H9 (cell line): ENCODE measurements around the gene ATG101. TPM values are rescaled to one million over a fixed set of nuclear protein-coding genes. Genes with fewer than 3 reads are reported as not detected.
A peak's percentile ranks its signal among the peaks of the same experiment; 100 is the strongest.

Source experiments
- DNase-seq: peaks from one replicate; pipeline ENCODE4 v3.0.0-alpha.2; 2017
- H2AFZ ChIP-seq: one replicate; pipeline ENCODE4 v1.6.1; 2013; ENCODE audit warnings: mild to moderate bottlenecking, low read length, control low read depth, moderate library complexity
- H2AK5ac ChIP-seq: 2 replicates; pipeline ENCODE4 v1.6.1; 2013; ENCODE audit warnings: low read length, control low read depth, mixed read lengths; ENCODE audit not compliant: insufficient read length
- H2BK120ac ChIP-seq: one replicate; pipeline ENCODE4 v1.6.1; 2013; ENCODE audit warnings: low read depth, mild to moderate bottlenecking, low read length, control low read depth, inconsistent platforms; ENCODE audit not compliant: poor library complexity, severe bottlenecking
- H2BK12ac ChIP-seq: 2 replicates; pipeline ENCODE4 v1.6.1; 2013; ENCODE audit warnings: low read length, control low read depth, mixed read lengths, low read depth; ENCODE audit not compliant: insufficient read length
- H2BK15ac ChIP-seq: 2 replicates; pipeline ENCODE4 v1.6.1; 2013; ENCODE audit warnings: low read depth, low read length, control low read depth
- H2BK20ac ChIP-seq: one replicate; pipeline ENCODE4 v1.6.1; 2013; ENCODE audit warnings: low read depth, mild to moderate bottlenecking, low read length, control low read depth, inconsistent platforms; ENCODE audit not compliant: poor library complexity, severe bottlenecking
- H2BK5ac ChIP-seq: 2 replicates; pipeline ENCODE4 v1.6.1; 2013; ENCODE audit warnings: low read length, control low read depth, mixed read lengths; ENCODE audit not compliant: insufficient read length
- H3K14ac ChIP-seq: 2 replicates; pipeline ENCODE4 v1.6.1; 2013; ENCODE audit warnings: low read length, control low read depth; ENCODE audit not compliant: insufficient read depth
- H3K18ac ChIP-seq: 2 replicates; pipeline ENCODE4 v1.6.1; 2013; ENCODE audit warnings: low read depth, mild to moderate bottlenecking, mixed read lengths, low read length, control low read depth; ENCODE audit not compliant: insufficient read length
- H3K23ac ChIP-seq: 2 replicates; pipeline ENCODE4 v1.6.1; 2013; ENCODE audit warnings: low read length, control low read depth, mixed read lengths, low read depth; ENCODE audit not compliant: insufficient read length
- H3K23me2 ChIP-seq: 2 replicates; pipeline ENCODE4 v1.6.1; 2013; ENCODE audit warnings: low read depth, mild to moderate bottlenecking, mixed read lengths, low read length, control low read depth; ENCODE audit not compliant: insufficient read length, poor library complexity, severe bottlenecking
- H3K27ac ChIP-seq: 2 replicates; pipeline ENCODE4 v1.5.1; 2013; ENCODE audit warnings: low read length, control low read depth, mixed read lengths, low read depth; ENCODE audit not compliant: insufficient read length
- H3K27me3 ChIP-seq: 2 replicates; pipeline ENCODE4 v1.6.1; 2013; ENCODE audit warnings: low read length, control low read depth, inconsistent platforms; ENCODE audit not compliant: insufficient read depth
- H3K4ac ChIP-seq: 2 replicates; pipeline ENCODE4 v1.6.1; 2013; ENCODE audit warnings: low read depth, mild to moderate bottlenecking, control low read depth, inconsistent platforms, low read length, moderate library complexity
- H3K4me1 ChIP-seq: 2 replicates; pipeline ENCODE4 v1.6.1; 2013; ENCODE audit warnings: low read length, control low read depth, inconsistent platforms; ENCODE audit not compliant: insufficient read depth
- H3K4me2 ChIP-seq: 2 replicates; pipeline ENCODE4 v1.6.1; 2013; ENCODE audit warnings: low read length, control low read depth, mixed read lengths; ENCODE audit not compliant: insufficient read length, insufficient read depth
- H3K56ac ChIP-seq: 2 replicates; pipeline ENCODE4 v1.6.1; 2013; ENCODE audit warnings: low read depth, mild to moderate bottlenecking, mixed read lengths, low read length, control low read depth; ENCODE audit not compliant: insufficient read length
- H3K79me1 ChIP-seq: 2 replicates; pipeline ENCODE4 v1.6.1; 2013; ENCODE audit warnings: low read depth, mild to moderate bottlenecking, moderate library complexity, low read length, control low read depth, inconsistent platforms; ENCODE audit not compliant: insufficient read depth, poor library complexity, severe bottlenecking
- H3K79me2 ChIP-seq: 2 replicates; pipeline ENCODE4 v1.6.1; 2013; ENCODE audit warnings: low read length, control low read depth, inconsistent platforms; ENCODE audit not compliant: insufficient read depth
- H3K9ac ChIP-seq: 2 replicates; pipeline ENCODE4 v1.6.1; 2013; ENCODE audit warnings: low read length, control low read depth, mixed read lengths; ENCODE audit not compliant: insufficient read length; ENCODE audit errors: extremely low read depth
- H3K9me3 ChIP-seq: one replicate; pipeline ENCODE4 v1.6.1; 2013; ENCODE audit warnings: low read depth, low read length, inconsistent platforms; ENCODE audit not compliant: control insufficient read depth
- H3T11ph ChIP-seq: one replicate; pipeline ENCODE4 v1.6.1; 2013; ENCODE audit warnings: mild to moderate bottlenecking, low read length, control low read depth, inconsistent platforms
- H4K20me1 ChIP-seq: one replicate; pipeline ENCODE4 v1.6.1; 2013; ENCODE audit not compliant: control insufficient read depth, insufficient read length, insufficient read depth
- H4K5ac ChIP-seq: 2 replicates; pipeline ENCODE4 v1.6.1; 2013; ENCODE audit warnings: low read depth, mild to moderate bottlenecking, mixed read lengths, low read length, control low read depth; ENCODE audit not compliant: insufficient read length
- H4K8ac ChIP-seq: replicated peaks from 2 replicates; pipeline ENCODE4 v1.6.1; 2013; ENCODE audit warnings: low read length, control low read depth, mixed read lengths, low read depth; ENCODE audit not compliant: insufficient read length
- H4K91ac ChIP-seq: 2 replicates; pipeline ENCODE4 v1.6.1; 2013; ENCODE audit warnings: low read depth, mild to moderate bottlenecking, moderate library complexity, mixed read lengths, low read length, control low read depth; ENCODE audit not compliant: insufficient read length
- H3K27ac Mint-ChIP-seq, 3 experiments: 2 replicates in 2 of 3; 3 replicates in 1 of 3; pipeline ENCODE4 v1.8.0; 2020 to 2021; ENCODE audit warnings: mixed read lengths in 3 of 3, mild to moderate bottlenecking in 1 of 3, moderate library complexity in 1 of 3
- H3K27me3 Mint-ChIP-seq: 2 replicates; pipeline ENCODE4 v1.8.0; 2021; ENCODE audit warnings: low read depth, mild to moderate bottlenecking, moderate library complexity, mixed read lengths
- H3K36me3 Mint-ChIP-seq, 3 experiments: 2 replicates in 2 of 3; 3 replicates in 1 of 3; pipeline ENCODE4 v1.8.0; 2020 to 2021; ENCODE audit warnings: low read depth in 3 of 3, mixed read lengths in 3 of 3; ENCODE audit not compliant: insufficient read depth in 1 of 3
- H3K4me1 Mint-ChIP-seq, 2 experiments: 2 replicates each; pipeline ENCODE4 v1.8.0; 2020; ENCODE audit warnings: mixed read lengths in 2 of 2
- H3K4me3 Mint-ChIP-seq, 2 experiments: 2 replicates in 1 of 2; 3 replicates in 1 of 2; pipeline ENCODE4 v1.8.0; 2020 to 2021; ENCODE audit warnings: mild to moderate bottlenecking in 2 of 2, mixed read lengths in 2 of 2, moderate library complexity in 1 of 2
- H3K9me3 Mint-ChIP-seq, 2 experiments: 2 replicates in 1 of 2; 3 replicates in 1 of 2; pipeline ENCODE4 v1.8.0; 2020; ENCODE audit warnings: mild to moderate bottlenecking in 2 of 2, mixed read lengths in 2 of 2, moderate library complexity in 1 of 2
- CTCF ChIP-seq: fragments of 200-600 bp; sonication (generic); conservative IDR thresholded peaks from 3 replicates; pipeline ENCODE4 v1.8.0; 2021; ENCODE audit warnings: antibody characterized with exemption, mild to moderate bottlenecking
- WGBS: extraction: QIAGEN DNeasy Blood & Tissue Kit; methylation state at CpG from one replicate; pipeline ENCODE4 v1.1.7; 2013; ENCODE audit warnings: missing lambda C conversion rate, low lambda C conversion rate, mixed read lengths; ENCODE audit not compliant: insufficient read length; ENCODE audit errors: extremely low coverage; 5-methylcytosine and 5-hydroxymethylcytosine counted together
- total RNA-seq: library from RNA; stranded (reverse); gene quantifications from 2 replicates; pipeline ENCODE4 v1.2.1, GENCODE V29; 2021

ATG101 gene
- total RNA-seq, 1 experiment from 2014 or later, result 58.3 TPM

DNA sequence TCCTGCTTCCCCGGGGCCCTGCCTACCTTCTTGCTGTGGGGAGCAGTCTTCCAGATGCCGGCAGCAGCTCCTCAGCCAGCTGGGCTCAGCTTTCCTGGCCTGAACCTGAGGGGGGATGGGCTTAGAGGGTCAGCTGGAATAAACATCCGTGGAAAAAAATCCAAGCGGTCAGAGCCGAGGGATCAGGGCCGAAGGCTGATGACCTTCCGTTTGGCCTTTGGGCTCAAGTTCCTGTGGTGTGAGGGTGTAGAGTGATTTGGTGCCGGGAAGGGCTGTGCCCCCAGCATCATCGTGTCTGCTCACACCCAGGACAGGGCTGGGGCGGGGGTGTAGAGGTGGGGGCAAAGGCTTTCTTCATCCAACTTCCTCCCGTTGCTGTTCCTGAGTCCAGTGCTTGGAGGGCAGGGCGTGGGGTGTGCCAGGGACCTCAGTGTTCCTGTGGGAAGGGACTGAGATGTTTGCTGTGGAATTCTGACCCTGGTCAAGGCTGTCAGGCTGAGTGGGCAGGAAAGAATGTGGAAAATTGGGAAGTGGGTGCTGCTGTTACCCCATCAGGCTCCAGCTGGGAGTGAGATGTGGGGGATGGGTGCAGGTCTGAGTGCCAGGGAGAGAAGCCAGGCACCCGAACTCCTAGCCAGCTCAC is 12.4 kb downstream of the ATG101 start:
- Histone ChIP-seq H3K4me2 (no peak overlapping the region), H2AK5ac (no peak overlapping the region), H3K9ac (no peak overlapping the region), H3K9me3 (no peaks in the 10 kb centered on the region), H4K8ac (no peak overlapping the region), H3K23me2 (no peaks in the 10 kb centered on the region), H4K91ac (no peak overlapping the region), H3K14ac (peak overlapping the region; percentile 26; the same call in 1 of the 2 replicates), H2AFZ (no peak overlapping the region), H3K27me3 (no peaks in the 10 kb centered on the region), H3K79me1 (no peaks in the 10 kb centered on the region), H3K4ac (no peak overlapping the region), H4K5ac (no peak overlapping the region), H3K18ac (peak overlapping the region; percentile 22), H3K4me1 (no peaks in the 10 kb centered on the region; the same call in 1 of the 2 replicates), H3K27ac (no peak overlapping the region), H2BK12ac (no peak overlapping the region), H3T11ph (no peak overlapping the region), H2BK5ac (no peak overlapping the region), H3K23ac (no peak overlapping the region), H2BK20ac (no peak overlapping the region), H2BK120ac (no peak overlapping the region), H2BK15ac (no peak overlapping the region), H4K20me1 (no peaks in the 10 kb centered on the region), H3K79me2 (no peaks in the 10 kb centered on the region), H3K56ac (no peak overlapping the region)
- WGBS, result no CpG with 5 or more reads among the region's 13 CpGs
- Mint-ChIP-seq H3K9me3 (no peaks in the 10 kb centered on the region), H3K4me1 (peaks cover 13 to 27% of the 10 kb centered on the region in 2 experiments), H3K4me3 (peak overlapping the region in 1 of 2 experiments; percentile 34; a peak in 2 of 5 replicates), H3K27ac (peak overlapping the region in 2 of 3 experiments; percentile 64 to 79; a peak in 2 of 7 replicates), H3K27me3 (no peaks in the 10 kb centered on the region; the same call in 1 of the 2 replicates), H3K36me3 (peaks cover 7 to 22% (median 12%) of the 10 kb centered on the region in 3 experiments; a peak in 5 of 7 replicates)
- no peak for TF ChIP-seq CTCF
- DNase-seq, result peak; percentile 41
